ENCODE measurements around the gene ELK4.

GRCh38 chr1:205633421-205633976 is 1.7 kb upstream of the ELK4 start:
- TF ChIP-seq CTCF (IDR thresholded peaks at IDR 0.05) (no peak), ZFX (IDR thresholded peaks at IDR 0.05; ENCODE audit: borderline replicate concordance) (no peak)

All from 22Rv1 (cell line).